GM19324 (cell line): ENCODE measurements around the gene FAM124B.

ENCODE experiments used
- ATAC-seq: cut with Tn5 transposase; IDR thresholded peaks from one replicate; pipeline ENCODE4 v1.9.1; 2021; ENCODE audit warnings: mild to moderate bottlenecking, moderate library complexity; ENCODE audit not compliant: unreplicated experiment, low FRiP score

The FAM124B gene

DNA sequence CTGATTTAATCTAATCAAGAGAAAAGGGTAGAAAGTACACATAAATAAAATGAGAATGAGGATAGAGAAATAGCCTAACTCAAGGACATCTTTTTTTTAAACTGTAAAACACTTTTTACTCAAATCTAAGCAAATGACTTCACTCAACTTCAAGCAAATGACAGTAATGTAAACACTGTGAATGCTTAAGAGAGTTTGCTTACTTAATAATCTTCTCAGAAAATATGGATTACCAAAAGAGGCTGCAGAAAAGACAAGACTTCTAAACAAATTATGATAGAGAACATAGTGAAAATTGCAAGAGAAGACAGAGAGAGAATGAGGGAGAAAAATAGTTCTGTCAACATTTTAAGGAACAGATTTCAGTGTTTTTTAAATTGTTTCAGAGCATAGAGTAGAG is 52.5 kb downstream of the FAM124B start:
- ATAC-seq: no peak

DNA sequence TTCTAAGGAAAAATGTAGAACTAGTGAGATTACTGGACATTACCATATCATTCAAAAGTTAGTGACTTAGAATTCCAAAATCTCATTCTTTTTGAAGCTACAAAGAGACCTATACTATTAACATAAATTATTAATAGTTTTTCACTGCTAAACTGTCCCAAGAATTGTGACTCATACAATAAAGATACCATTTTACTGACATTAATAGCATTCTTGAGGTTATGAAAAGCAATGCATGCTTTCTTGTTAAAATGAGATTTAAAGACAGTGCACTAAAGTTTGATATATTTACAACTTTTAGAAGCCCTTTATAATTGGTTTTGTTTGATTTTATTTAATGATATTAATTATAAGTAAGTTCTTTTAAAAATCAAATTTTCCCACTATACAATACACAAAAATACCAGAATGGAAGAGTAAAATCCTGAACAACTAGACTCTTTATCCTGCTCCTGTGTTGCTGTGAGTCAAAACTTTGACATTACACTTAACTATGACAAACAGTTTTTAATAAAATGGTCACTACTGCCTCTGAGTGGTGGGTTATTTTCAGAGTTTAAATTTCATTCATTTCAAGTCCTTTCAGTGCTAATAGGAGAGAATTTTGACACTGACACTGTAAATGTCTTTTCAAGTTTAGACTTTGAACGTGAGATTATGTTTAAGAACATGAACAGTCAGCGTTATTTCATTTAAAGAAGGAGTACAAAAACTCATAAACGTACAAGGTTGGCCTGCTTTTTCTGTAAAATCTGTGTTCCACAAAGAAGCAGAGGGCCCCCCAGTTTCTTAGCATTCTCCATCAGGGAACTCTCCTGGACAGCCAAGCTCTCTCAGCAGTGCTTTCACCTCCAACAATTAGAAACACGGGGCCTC is 54.5 kb downstream of the FAM124B start:
- ATAC-seq: no peak

DNA sequence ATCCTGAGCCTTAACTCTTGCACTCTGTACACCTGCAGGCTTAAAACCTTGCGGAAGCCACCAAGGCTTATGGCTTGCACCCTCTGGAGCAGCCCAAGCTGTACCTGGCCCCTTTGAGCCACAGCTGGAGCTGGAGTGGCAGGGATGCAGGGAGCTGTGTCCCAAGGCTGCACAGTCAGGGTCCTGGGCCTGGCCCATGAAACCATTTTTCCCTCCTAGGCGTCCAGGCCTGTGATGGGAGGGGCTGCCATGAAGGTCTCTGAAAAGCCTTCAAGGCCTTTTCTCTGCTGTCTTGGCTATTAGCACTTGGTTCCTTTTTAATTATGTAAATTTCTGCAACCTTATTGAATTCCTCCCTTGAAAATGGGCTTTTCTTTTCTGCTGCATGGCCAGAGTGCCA is 56.4 kb downstream of the FAM124B start:
- ATAC-seq: no peak

DNA sequence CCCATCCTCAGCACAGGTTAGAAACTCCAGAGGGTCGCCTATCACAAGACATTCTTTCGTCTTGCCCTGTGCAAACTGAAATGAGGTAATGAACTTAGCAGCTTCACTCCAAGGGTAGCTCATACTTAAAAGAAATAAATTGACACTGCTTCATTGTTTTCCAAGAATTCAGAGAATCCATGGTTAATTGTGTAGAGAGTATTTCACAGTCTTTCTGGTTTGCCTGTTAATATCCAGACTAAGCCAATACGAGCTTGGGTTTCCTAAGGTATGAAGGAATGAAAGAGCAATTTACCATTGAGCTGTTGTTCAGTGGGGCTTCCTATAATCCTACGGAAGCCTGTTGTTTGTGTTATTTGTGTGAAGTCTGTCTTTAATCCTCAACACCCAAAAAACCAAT is 58.7 kb downstream of the FAM124B start:
- no peak for ATAC-seq

DNA sequence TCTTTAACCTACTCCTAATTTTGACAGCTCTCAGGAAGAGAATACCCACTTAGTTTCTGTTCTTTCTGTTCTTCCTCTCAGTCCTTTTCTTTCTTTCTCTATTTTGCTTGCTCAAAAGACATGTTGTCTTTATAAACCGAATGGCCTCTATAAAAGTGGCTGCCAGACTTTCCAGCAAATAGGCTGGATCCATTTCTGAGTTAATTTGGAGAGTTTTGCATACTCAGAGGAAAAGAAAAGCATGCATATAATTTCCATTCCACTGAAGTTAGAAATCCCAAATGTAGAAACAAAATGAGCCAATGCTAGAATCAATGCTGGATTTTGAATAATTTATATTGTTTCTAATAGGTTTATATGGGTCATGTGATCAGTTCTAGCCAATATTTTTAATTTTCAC is 65.9 kb downstream of the FAM124B start:
- ATAC-seq: no peak

DNA sequence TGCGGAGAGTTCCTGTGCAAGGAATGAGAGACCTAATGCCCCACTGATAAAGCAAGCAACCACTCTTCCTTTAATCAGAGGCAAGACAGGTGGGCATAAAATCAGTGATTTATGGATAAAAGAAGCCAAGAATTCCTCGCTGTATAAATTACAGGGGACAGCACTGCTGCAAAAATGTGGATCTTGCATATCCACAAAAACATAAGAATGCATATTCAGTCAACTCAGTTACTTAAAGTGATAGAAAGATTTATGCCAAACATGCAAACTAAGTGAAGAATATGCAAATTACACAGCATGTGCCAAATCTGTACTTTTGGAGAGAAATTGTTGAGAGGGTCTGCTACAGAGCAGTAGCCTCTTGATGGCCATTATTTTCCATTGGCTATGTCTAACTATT is 67.2 kb downstream of the FAM124B start:
- no peak for ATAC-seq

DNA sequence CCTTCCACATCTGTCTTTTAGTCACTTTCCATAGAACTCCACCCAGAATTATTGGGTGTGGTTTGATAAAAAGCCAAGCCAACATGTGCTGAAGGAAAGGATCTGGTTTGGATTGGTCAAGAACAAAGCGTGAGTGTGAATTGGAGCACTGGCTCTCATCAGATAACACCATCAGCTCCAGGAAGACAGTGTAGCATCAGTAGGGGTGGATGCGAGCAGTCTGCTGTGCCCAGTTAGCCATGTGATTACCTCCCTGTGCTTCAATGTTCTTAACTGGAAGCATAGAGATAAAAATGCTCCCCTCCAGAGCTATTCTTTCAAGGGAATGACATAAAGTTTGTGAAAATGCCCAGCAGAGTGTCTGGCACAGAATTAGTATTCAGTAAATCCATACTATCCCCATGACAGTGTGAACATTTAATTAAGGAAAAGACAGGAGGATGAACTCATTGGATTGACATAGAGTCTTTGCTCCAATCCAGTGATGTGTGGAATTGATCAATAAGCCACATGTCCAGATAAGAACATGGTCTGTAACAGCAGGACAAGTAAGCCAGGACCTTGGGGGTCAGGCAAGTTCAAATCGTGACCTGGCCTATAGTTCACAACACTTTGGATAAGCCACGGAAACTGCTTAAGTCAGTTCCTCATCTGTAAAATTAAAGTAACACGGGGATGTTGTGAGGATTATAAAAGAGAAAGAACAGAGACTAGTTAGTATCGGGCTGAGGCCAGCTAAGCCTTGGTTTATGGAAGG is 68.0 kb downstream of the FAM124B start:
- no peak for ATAC-seq

DNA sequence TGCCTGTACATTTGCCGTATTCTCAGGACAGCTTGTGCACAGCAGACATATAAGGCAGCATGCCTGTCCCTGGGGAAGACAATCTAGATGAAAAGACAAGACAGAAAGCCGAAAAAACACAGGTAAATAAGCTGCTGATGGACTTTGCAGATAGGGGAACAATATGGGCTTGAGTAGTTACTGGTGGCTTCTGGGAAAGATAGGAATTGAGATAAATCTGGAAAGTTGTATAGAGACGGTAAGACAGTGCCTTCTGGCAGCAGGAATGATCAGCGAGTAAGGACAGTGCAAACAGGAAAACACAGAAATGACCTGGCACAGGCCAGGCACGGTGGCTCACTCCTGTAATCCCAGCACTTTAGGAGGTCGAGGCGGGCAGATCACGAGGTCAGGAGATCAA is 70.2 kb downstream of the FAM124B start:
- ATAC-seq: no peak

DNA sequence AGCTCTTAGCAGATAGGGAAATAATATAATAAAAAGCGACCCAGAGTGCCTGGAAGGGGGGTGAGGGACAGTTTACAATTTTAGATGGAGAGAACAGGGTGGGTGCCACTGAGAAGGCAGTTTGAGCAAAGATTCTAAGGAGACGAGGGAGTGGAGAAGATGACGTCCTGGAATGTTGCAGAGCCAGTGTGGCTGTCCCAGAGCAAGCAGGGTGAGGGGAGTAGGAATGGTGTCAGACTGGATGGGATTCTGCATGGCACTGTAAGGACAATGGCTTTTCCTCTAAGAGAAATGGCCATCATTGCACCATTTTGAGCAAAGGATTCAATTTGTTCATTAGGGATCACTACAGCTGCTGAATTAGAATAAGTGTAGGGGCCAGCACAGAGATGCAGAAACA is 73.1 kb downstream of the FAM124B start:
- no peak for ATAC-seq
